AG10803 (cell line): ENCODE data around the gene SCNN1B.

Source experiments
- DNase-seq: peaks from one replicate; pipeline ENCODE4 v3.0.0; 2010; ENCODE audit warnings: low read depth
- H3K4me3 ChIP-seq: 2 replicates; pipeline ENCODE4 v1.5.1; 2011; ENCODE audit warnings: mild to moderate bottlenecking, low read length, control low read depth
- TF ChIP-seq, protein P1 (sequence below): conservative IDR thresholded peaks from 2 replicates; pipeline ENCODE4 v1.5.1; 2011; ENCODE audit warnings: mild to moderate bottlenecking, low read length, control low read depth, inconsistent platforms

Gene SCNN1B

DNA sequence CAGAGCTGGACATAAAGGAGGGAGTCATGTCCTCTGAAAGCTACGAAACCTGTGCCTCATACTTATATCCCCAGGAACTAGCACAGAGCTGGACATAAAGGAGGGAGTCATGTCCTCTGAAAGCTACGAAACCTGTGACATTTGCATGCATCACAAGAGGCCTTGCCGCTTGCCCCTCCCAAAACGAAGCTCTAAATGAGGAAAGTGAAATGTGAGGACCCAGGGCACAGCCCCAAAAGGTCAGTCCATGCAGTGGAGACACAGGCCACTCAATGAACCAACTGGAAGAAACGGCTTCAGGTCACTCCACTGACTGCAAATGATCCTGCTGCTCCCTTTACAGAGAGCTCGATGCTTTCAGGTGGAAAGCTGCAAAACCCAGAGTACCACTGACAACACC, 112.6 kb downstream of the SCNN1B start:
- DNase-seq = no peak
- H3K4me3 ChIP-seq = no peak overlapping the region
- TF ChIP-seq, protein P1, sequence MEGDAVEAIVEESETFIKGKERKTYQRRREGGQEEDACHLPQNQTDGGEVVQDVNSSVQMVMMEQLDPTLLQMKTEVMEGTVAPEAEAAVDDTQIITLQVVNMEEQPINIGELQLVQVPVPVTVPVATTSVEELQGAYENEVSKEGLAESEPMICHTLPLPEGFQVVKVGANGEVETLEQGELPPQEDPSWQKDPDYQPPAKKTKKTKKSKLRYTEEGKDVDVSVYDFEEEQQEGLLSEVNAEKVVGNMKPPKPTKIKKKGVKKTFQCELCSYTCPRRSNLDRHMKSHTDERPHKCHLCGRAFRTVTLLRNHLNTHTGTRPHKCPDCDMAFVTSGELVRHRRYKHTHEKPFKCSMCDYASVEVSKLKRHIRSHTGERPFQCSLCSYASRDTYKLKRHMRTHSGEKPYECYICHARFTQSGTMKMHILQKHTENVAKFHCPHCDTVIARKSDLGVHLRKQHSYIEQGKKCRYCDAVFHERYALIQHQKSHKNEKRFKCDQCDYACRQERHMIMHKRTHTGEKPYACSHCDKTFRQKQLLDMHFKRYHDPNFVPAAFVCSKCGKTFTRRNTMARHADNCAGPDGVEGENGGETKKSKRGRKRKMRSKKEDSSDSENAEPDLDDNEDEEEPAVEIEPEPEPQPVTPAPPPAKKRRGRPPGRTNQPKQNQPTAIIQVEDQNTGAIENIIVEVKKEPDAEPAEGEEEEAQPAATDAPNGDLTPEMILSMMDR = no peak

DNA sequence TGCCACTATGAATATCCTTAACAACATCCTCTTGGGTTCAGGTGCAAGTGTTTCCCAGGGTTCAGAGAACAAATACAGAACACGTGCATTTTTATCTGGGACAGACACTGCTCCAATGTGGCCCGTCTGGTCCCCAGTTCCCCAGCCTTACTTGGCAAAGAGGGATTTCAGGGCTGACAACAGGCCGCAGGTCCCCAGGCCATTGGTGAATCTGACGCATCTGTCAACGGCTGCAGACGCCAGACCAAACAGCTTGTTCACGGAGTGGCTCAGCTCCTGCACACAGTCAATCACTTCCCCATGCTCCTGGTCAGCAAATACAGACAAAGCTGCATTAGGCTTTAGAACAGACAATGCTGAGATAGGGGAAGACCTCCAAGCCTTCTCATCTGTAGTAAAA, 114.7 kb downstream of the SCNN1B start:
- no peak overlapping the region for H3K4me3 ChIP-seq
- TF ChIP-seq, protein P1 = no peak
- DNase-seq = no peak

DNA sequence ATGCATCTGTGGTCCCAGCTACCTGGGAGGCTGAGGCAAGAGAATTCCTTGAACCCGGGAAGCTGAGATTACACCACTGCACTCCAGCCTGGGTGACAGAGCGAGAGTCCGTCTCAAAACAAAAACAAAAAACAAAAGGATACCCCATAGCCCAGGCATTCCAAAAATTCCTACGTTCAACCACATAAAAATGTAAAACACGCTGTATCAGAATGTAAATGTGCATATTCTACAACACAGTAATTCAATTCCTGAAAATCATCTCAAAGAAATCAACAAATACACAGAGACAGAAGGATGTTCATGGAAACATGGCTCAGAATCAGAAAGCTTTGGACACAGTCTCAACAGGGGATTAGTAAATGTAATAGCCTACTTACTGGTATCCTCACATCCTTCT, 117.9 kb downstream of the SCNN1B start:
- no peak overlapping the region for H3K4me3 ChIP-seq
- DNase-seq = peak; percentile 45
- TF ChIP-seq, protein P1 = no peak

DNA sequence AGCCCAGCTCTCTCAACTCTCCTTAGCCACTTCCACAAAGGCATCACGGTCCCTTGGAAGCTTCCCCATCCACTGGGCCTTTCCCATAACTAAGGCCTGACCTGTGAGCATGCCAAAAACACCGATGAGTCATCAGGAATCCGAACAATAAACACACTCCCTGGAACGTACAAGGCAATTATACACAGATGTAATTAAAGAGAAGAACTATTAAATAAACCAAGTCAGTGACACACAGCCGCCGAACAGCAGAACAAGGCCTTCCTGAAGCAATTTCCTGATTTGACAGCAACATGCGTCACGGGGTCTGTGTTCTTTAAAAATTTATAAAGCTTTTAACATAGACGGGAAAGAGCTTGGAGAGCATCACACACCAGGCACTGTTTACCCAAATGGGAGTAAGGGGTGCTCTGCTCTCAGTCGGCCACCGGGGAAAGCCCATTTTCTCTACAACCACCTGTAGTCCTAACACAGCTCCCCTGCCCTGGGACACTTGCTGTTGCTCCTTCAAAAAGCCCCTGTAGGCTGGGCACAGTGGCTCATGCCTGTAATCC, 121.5 kb downstream of the SCNN1B start:
- peak; percentile 96 for DNase-seq
- TF ChIP-seq, protein P1 = no peak
- H3K4me3 ChIP-seq = no peak overlapping the region

DNA sequence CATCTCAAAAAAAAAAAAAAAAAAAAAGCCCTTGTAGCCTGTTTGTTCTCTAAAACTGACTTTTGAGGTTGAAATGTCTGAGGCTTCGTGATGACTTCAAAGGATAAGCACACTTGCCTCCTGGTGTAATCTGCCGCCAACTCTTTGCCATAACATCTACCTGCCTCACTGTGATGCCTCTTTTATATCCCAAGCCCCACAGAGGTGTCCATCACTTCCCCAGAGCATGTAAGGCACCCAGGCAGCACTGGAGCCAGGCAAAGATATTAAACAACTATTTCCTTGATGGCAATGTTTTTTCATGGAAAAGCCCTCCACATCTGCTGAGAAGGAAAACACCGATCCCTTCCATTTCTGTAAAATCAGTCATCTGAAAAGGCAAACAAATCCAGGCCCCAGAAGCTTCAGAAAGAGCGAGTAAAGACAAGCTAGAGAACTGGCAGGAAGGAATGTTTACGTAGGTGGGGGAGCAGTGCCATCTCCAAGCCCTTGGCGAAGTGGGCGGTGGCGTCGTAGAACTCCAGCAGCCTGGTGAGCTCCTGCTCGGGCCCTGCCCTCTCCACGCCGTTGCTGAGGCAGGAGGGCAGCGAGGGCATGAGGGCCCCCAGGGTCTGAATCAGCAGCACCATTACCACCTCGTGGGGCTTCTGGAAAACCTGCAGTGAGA, 122.3 kb downstream of the SCNN1B start:
- H3K4me3 ChIP-seq = no peak overlapping the region
- no peak for DNase-seq
- TF ChIP-seq, protein P1 = no peak

DNA sequence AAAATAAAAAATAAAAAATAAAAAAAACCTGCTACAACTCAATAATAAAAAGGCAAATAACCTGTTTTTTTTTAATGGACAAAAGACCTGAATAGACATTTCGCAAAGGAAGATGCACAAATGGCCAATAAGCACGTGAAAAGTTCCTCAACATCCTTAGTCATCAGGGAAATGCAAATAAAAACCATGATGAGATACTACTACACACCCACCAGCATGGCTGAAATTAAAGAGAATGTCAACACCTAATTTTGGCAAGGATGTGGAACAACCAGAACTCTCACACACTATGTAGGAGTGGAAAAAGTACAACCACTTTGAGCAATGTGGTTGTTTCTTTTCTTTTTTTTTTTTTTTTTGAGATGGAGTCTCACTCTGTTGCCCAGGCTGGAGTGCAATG, 126.2 kb downstream of the SCNN1B start:
- TF ChIP-seq, protein P1 = no peak
- DNase-seq = no peak
- no peak overlapping the region for H3K4me3 ChIP-seq
